Measurements from ENCODE around the gene NIT1. TPM values are rescaled to one million over a fixed set of nuclear protein-coding genes. Genes with fewer than 3 reads are reported as not detected.

Gene NIT1
- total RNA-seq, 1 experiment from 2014 or later, result 39.6 TPM

- Histone ChIP-seq H2BK12ac (ENCODE audit: insufficient read length, low read depth, low read length) (no peak overlapping the region), H2BK120ac (ENCODE audit: low read depth, low read length, poor library complexity, severe bottlenecking) (no peak overlapping the region), H3K4me1 (ENCODE audit: insufficient read depth, low read length) (no peaks in the 10 kb centered on the region), H3K23ac (ENCODE audit: insufficient read length, low read depth, low read length) (no peak overlapping the region), H2BK15ac (ENCODE audit: low read depth, low read length) (no peak overlapping the region), H3K79me2 (ENCODE audit: insufficient read depth, low read length) (no peaks in the 10 kb centered on the region), H3K9me3 (ENCODE audit: control insufficient read depth, low read depth, low read length) (no peaks in the 10 kb centered on the region), H4K5ac (ENCODE audit: insufficient read length, low read depth, low read length) (no peak overlapping the region), H2BK20ac (ENCODE audit: low read depth, low read length, poor library complexity, severe bottlenecking) (no peak overlapping the region), H3K14ac (ENCODE audit: insufficient read depth, low read length) (no peak overlapping the region), H4K91ac (ENCODE audit: insufficient read length, low read depth, low read length) (no peak overlapping the region), H3K79me1 (ENCODE audit: insufficient read depth, low read depth, low read length, poor library complexity, severe bottlenecking) (no peaks in the 10 kb centered on the region), H3T11ph (ENCODE audit: low read length) (no peak overlapping the region), H3K18ac (ENCODE audit: insufficient read length, low read depth, low read length) (no peak overlapping the region), H2AK5ac (ENCODE audit: insufficient read length, low read length) (no peak overlapping the region), H2BK5ac (ENCODE audit: insufficient read length, low read length) (no peak overlapping the region), H4K20me1 (ENCODE audit: control insufficient read depth, insufficient read depth, insufficient read length) (no peaks in the 10 kb centered on the region), H4K8ac (replicated peaks; ENCODE audit: insufficient read length, low read depth, low read length) (no peak overlapping the region), H3K27ac (ENCODE audit: insufficient read length, low read depth, low read length) (no peak overlapping the region), H3K4me2 (ENCODE audit: insufficient read depth, insufficient read length, low read length) (no peak overlapping the region), H3K4ac (ENCODE audit: low read depth, low read length) (no peak overlapping the region), H3K23me2 (ENCODE audit: insufficient read length, low read depth, low read length, poor library complexity, severe bottlenecking) (no peaks in the 10 kb centered on the region), H3K27me3 (ENCODE audit: insufficient read depth, low read length) (no peaks in the 10 kb centered on the region), H3K9ac (ENCODE audit: extremely low read depth, insufficient read length, low read length) (no peak overlapping the region), H2AFZ (ENCODE audit: low read length) (no peak overlapping the region), H3K56ac (ENCODE audit: insufficient read length, low read depth, low read length) (no peak overlapping the region)
- TF ChIP-seq, protein P1, sequence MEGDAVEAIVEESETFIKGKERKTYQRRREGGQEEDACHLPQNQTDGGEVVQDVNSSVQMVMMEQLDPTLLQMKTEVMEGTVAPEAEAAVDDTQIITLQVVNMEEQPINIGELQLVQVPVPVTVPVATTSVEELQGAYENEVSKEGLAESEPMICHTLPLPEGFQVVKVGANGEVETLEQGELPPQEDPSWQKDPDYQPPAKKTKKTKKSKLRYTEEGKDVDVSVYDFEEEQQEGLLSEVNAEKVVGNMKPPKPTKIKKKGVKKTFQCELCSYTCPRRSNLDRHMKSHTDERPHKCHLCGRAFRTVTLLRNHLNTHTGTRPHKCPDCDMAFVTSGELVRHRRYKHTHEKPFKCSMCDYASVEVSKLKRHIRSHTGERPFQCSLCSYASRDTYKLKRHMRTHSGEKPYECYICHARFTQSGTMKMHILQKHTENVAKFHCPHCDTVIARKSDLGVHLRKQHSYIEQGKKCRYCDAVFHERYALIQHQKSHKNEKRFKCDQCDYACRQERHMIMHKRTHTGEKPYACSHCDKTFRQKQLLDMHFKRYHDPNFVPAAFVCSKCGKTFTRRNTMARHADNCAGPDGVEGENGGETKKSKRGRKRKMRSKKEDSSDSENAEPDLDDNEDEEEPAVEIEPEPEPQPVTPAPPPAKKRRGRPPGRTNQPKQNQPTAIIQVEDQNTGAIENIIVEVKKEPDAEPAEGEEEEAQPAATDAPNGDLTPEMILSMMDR (conservative IDR thresholded peaks at IDR 0.05), result no peak
- Mint-ChIP-seq H3K27ac (no peak overlapping the region), H3K4me3 (no peak overlapping the region), H3K27me3 (ENCODE audit: low read depth) (no peaks in the 10 kb centered on the region; the same call in none of the 2 replicates), H3K9me3 (no peaks in the 10 kb centered on the region; a peak in 1 of 5 replicates), H3K36me3 (ENCODE audit: insufficient read depth in 1 of 3, low read depth in 3 of 3) (no peaks in the 10 kb centered on the region), H3K4me1 (peaks cover 19 to 20% of the 10 kb centered on the region in 2 experiments)
- DNase-seq, result no peak
Observed at GRCh38 chr1:161076410-161076809, 41.5 kb upstream of the NIT1 start.
